MM.1S (cell line): ENCODE results near the gene ANGPTL8.

Source experiments
- DNase-seq: peaks from one replicate; pipeline ENCODE4 v3.0.0-alpha.2; 2015
- H2AFZ ChIP-seq: fragments of 300-600 bp; sonication (generic); 2 replicates; pipeline ENCODE4 v1.6.0; 2016; ENCODE audit warnings: antibody characterized with exemption, low read length
- H3F3A ChIP-seq: fragments of 300-600 bp; sonication (generic); 2 replicates; pipeline ENCODE4 v1.6.1; 2016; ENCODE audit warnings: mild to moderate bottlenecking, antibody characterized with exemption, low read length, moderate library complexity, mixed read lengths; ENCODE audit not compliant: insufficient read depth
- H3K27ac ChIP-seq: fragments of 300-600 bp; sonication (generic); 2 replicates; pipeline ENCODE4 v1.5.1; 2016; ENCODE audit warnings: mild to moderate bottlenecking, low read length
- H3K27me3 ChIP-seq: fragments of 300-600 bp; sonication (generic); replicated peaks from 2 replicates; pipeline ENCODE4 v1.6.0; 2016; ENCODE audit warnings: low read length; ENCODE audit not compliant: insufficient read depth
- H3K36me3 ChIP-seq: fragments of 300-600 bp; sonication (generic); replicated peaks from 2 replicates; pipeline ENCODE4 v1.6.1; 2016; ENCODE audit warnings: mild to moderate bottlenecking, low read length, mixed read lengths; ENCODE audit not compliant: insufficient read depth
- H3K4me1 ChIP-seq: fragments of 300-600 bp; sonication (generic); 2 replicates; pipeline ENCODE4 v1.6.1; 2016; ENCODE audit warnings: low read length, mixed read lengths
- H3K4me2 ChIP-seq: fragments of 300-600 bp; sonication (generic); 2 replicates; pipeline ENCODE4 v1.6.0; 2016; ENCODE audit warnings: low read depth, low read length
- H3K4me3 ChIP-seq: fragments of 300-600 bp; sonication (generic); 2 replicates; pipeline ENCODE4 v1.5.1; 2016; ENCODE audit warnings: low read length, mixed read lengths
- H3K79me2 ChIP-seq: fragments of 300-600 bp; sonication (generic); 2 replicates; pipeline ENCODE4 v1.6.1; 2016; ENCODE audit warnings: mixed run types, low read length, mixed read lengths
- H3K9ac ChIP-seq: fragments of 300-600 bp; sonication (generic); 2 replicates; pipeline ENCODE4 v1.6.1; 2016; ENCODE audit warnings: low read length, mixed read lengths
- H3K9me2 ChIP-seq: fragments of 300-600 bp; sonication (generic); replicated peaks from 2 replicates; pipeline ENCODE4 v1.6.1; 2016; ENCODE audit warnings: mild to moderate bottlenecking, low read length, mixed read lengths; ENCODE audit not compliant: insufficient read depth
- H3K9me3 ChIP-seq: fragments of 300-600 bp; sonication (generic); replicated peaks from 2 replicates; pipeline ENCODE4 v1.6.1; 2016; ENCODE audit warnings: mild to moderate bottlenecking, low read length, mixed read lengths; ENCODE audit not compliant: insufficient read depth
- H4K20me1 ChIP-seq: fragments of 300-600 bp; sonication (generic); 2 replicates; pipeline ENCODE4 v1.6.1; 2016; ENCODE audit warnings: mild to moderate bottlenecking, low read length, moderate library complexity, mixed read lengths; ENCODE audit not compliant: insufficient read depth
- CTCF ChIP-seq: fragments of 300-600 bp; sonication (generic); IDR thresholded peaks from 2 replicates; pipeline ENCODE4 v1.5.1; 2016; ENCODE audit warnings: antibody characterized with exemption, low read length, mixed read lengths
- EZH2 ChIP-seq: fragments of 300-600 bp; sonication (generic); optimal IDR thresholded peaks from 2 replicates; pipeline ENCODE3; 2017; ENCODE audit warnings: low read depth, mild to moderate bottlenecking, antibody characterized with exemption, low read length, mixed read lengths
- EZH2phosphoT487 ChIP-seq: fragments of 300-600 bp; sonication (generic); IDR thresholded peaks from 2 replicates; pipeline ENCODE4 v1.6.1; 2018; ENCODE audit warnings: antibody characterized with exemption, low read length

ANGPTL8 gene

DNA sequence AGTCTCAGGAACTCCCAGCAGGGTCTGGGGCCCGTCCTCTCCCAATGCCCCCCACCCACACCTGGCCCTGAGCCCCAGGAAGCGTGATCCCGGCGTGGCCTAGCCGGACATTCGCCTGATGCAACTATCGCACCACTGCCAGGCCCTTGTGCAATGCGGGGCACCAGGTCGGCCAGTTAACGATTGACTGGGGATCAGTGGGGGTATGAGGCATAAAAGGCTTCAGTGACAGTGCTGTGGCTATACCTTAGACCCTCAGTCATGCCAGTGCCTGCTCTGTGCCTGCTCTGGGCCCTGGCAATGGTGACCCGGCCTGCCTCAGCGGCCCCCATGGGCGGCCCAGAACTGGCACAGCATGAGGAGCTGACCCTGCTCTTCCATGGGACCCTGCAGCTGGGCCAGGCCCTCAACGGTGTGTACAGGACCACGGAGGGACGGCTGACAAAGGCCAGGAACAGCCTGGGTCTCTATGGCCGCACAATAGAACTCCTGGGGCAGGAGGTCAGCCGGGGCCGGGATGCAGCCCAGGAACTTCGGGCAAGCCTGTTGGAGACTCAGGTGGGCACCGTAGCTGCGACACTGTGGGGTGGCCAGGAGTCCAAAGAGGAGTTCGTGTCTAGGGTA, at the start of gene ANGPTL8:
Gene ANGPTL8, plus strand, starts transcription at position 243 of the 624 bp plus-strand sequence. Its CDS starts 19 bp downstream, at position 262.
- Histone ChIP-seq H3K4me2 (no peak within 1 kb of the TSS), H3K9ac (no peak within 1 kb of the TSS), H3K36me3 (no peaks in the 10 kb centered on the region), H2AFZ (no peak within 1 kb of the TSS), H3K4me3 (no peak within 1 kb of the TSS), H3K9me3 (no peaks in the 10 kb centered on the region), H3F3A (no peaks in the 10 kb centered on the region), H3K79me2 (no peaks in the 10 kb centered on the region), H3K4me1 (peaks cover 3% of the 10 kb centered on the region; the same call in 1 of the 2 replicates), H4K20me1 (no peaks in the 10 kb centered on the region), H3K27ac (no peak within 1 kb of the TSS), H3K9me2 (no peaks in the 10 kb centered on the region), H3K27me3 (peaks cover 67% of the 10 kb centered on the region)
- no peak for TF ChIP-seq EZH2
- no peak for DNase-seq

GRCh38 chr19:11190501-11190900, 48.9 kb upstream of the ANGPTL8 start:
- Histone ChIP-seq H3K9me3 (no peaks in the 10 kb centered on the region), H3K9me2 (no peaks in the 10 kb centered on the region), H3K36me3 (no peaks in the 10 kb centered on the region), H3K4me1 (no peaks in the 10 kb centered on the region), H3K27ac (no peak overlapping the region), H4K20me1 (no peaks in the 10 kb centered on the region), H3K79me2 (no peaks in the 10 kb centered on the region), H3K9ac (no peak overlapping the region), H3F3A (no peaks in the 10 kb centered on the region), H3K4me2 (no peak overlapping the region), H3K27me3 (no peaks in the 10 kb centered on the region), H2AFZ (no peak overlapping the region), H3K4me3 (no peak overlapping the region)
- DNase-seq = no peak
- TF ChIP-seq EZH2 (no peak), CTCF (no peak)

GRCh38 chr19:11191273-11191755, 48.1 kb upstream of the ANGPTL8 start:
- Histone ChIP-seq H4K20me1 (no peaks in the 10 kb centered on the region), H3K79me2 (0 out of 2 replicates have a peak, but pooled peaks cover under 1% of the 10 kb centered on the region), H3K9ac (no peak overlapping the region), H3K27ac (no peak overlapping the region), H2AFZ (no peak overlapping the region), H3K27me3 (no peaks in the 10 kb centered on the region), H3K9me3 (no peaks in the 10 kb centered on the region), H3K9me2 (no peaks in the 10 kb centered on the region), H3K4me3 (no peak overlapping the region), H3K4me2 (no peak overlapping the region), H3F3A (no peaks in the 10 kb centered on the region), H3K4me1 (no peaks in the 10 kb centered on the region), H3K36me3 (no peaks in the 10 kb centered on the region)
- TF ChIP-seq CTCF = no peak
- TF ChIP-seq EZH2 = no peak
- TF ChIP-seq EZH2phosphoT487 = no peak
- DNase-seq = no peak

DNA sequence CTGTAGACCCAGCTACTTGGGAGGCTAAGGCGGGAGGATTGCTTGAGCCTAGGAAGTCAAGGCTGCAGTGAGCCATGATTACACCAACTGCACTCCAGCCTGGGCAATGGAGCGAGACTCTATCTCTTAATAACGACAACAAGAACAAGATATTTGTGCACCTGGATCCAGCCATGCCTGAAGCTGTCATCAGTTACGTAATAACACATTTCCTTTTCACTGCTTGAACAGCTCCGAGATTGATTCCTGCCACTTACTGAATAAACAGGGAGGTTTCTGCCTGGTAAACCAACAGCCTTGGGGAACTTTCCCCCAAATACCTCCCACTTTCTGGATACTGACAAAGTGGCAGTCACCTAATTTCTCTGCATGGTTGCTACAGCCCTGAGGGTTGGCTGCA, 47.5 kb upstream of the ANGPTL8 start:
- Histone ChIP-seq H3K79me2 (0 out of 2 replicates have a peak, but pooled peaks cover 3% of the 10 kb centered on the region), H3K9ac (no peak overlapping the region), H2AFZ (no peak overlapping the region), H3K4me3 (no peak overlapping the region), H3F3A (no peaks in the 10 kb centered on the region), H3K27me3 (no peaks in the 10 kb centered on the region), H3K9me3 (no peaks in the 10 kb centered on the region), H3K4me2 (no peak overlapping the region), H3K9me2 (no peaks in the 10 kb centered on the region), H3K4me1 (no peaks in the 10 kb centered on the region), H3K36me3 (no peaks in the 10 kb centered on the region), H3K27ac (no peak overlapping the region), H4K20me1 (no peaks in the 10 kb centered on the region)
- TF ChIP-seq CTCF (no peak), EZH2phosphoT487 (no peak), EZH2 (no peak)
- no peak for DNase-seq
